ENCODE results near the gene SEMA4G. TPM values are rescaled to one million over a fixed set of nuclear protein-coding genes. Genes with fewer than 3 reads are reported as not detected.
A peak's percentile ranks its signal among the peaks of the same experiment; 100 is the strongest.

Gene SEMA4G
- total RNA-seq, 1 donor = under 0.01 TPM

DNA sequence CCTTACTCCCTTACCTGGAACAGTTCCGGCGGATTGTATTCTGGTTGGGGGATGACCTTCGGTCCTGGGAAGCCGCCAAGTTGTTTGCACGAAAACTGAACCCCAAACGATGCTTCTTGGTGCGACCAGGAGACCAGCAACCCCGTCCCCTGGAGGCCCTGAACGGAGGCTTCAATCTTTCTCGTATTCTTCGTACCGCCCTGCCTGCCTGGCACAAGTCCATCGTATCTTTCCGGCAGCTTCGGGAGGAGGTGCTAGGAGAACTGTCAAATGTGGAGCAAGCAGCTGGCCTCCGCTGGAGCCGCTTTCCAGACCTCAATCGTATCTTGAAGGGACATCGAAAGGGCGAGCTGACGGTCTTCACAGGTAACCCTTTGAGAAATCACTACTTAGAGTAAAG lies 19.8 kb downstream of the SEMA4G start:
- Histone ChIP-seq H3K4me2 (ENCODE audit: insufficient read depth, low read length) (no peak overlapping the region), H4K20me1 (ENCODE audit: insufficient read depth, low read length) (no peaks in the 10 kb centered on the region), H3K27me3 (ENCODE audit: insufficient read depth, low read length) (no peaks in the 10 kb centered on the region), H3K79me2 (ENCODE audit: insufficient read depth, low read length) (peaks cover 54% of the 10 kb centered on the region), H3K27ac (ENCODE audit: low read depth, low read length) (no peak overlapping the region), H3K4me3 (ENCODE audit: insufficient read depth, low read length) (no peak overlapping the region), H3K4me1 (ENCODE audit: insufficient read depth, low read length) (peaks cover 21% of the 10 kb centered on the region), H3K36me3 (ENCODE audit: insufficient read depth, low read length) (peaks cover 42% of the 10 kb centered on the region), H3K9me3 (ENCODE audit: low read depth, low read length) (no peaks in the 10 kb centered on the region), H2AFZ (ENCODE audit: low read length) (no peak overlapping the region)
- no peak for DNase-seq (ENCODE audit: insufficient read length, low spot score, missing footprints)
- TF ChIP-seq, protein P1, sequence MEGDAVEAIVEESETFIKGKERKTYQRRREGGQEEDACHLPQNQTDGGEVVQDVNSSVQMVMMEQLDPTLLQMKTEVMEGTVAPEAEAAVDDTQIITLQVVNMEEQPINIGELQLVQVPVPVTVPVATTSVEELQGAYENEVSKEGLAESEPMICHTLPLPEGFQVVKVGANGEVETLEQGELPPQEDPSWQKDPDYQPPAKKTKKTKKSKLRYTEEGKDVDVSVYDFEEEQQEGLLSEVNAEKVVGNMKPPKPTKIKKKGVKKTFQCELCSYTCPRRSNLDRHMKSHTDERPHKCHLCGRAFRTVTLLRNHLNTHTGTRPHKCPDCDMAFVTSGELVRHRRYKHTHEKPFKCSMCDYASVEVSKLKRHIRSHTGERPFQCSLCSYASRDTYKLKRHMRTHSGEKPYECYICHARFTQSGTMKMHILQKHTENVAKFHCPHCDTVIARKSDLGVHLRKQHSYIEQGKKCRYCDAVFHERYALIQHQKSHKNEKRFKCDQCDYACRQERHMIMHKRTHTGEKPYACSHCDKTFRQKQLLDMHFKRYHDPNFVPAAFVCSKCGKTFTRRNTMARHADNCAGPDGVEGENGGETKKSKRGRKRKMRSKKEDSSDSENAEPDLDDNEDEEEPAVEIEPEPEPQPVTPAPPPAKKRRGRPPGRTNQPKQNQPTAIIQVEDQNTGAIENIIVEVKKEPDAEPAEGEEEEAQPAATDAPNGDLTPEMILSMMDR (IDR thresholded peaks at IDR 0.05; ENCODE audit: extremely low read depth, low read depth, low read length) = no peak

DNA sequence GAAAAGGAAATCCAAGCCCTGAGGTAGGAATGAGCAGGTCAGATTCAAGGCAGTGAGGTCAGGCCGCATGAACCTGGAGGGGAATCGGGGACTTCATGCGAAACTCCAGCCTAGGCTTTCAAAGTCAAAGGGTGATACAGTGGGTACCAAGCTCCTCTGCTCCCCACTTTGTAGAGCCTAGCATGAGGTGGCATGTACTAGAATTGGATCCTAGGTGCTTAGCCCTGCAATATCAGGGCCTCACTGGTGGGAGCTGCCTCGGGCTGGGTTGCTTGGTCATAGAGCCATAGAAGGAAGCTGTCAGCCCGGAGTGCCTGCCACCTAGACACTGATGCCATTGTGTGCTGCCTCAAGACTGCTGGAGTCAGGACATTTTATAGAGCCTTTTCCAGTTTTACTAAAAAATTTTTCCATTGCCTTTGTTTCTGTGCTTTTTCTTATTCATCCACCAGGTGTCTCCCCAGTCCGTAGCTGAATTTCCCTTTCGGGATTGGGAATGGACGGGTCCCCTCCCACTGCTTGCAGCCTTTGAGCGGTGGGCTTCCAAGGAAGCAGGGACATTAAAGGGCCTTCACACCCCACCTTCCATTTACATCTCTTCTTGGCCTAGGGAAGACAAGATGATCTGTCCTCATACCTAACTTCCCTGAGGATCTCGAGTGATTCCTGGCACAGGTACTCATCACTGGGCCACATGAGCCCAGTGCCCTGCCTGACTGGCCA lies 24.8 kb downstream of the SEMA4G start:
- TF ChIP-seq, protein P1 (IDR thresholded peaks at IDR 0.05; ENCODE audit: extremely low read depth, low read depth, low read length) = peak; percentile 84
- Histone ChIP-seq H2AFZ (ENCODE audit: low read length) (no peak overlapping the region), H3K4me3 (ENCODE audit: insufficient read depth, low read length) (no peak overlapping the region), H3K36me3 (ENCODE audit: insufficient read depth, low read length) (peaks cover 36% of the 10 kb centered on the region), H4K20me1 (ENCODE audit: insufficient read depth, low read length) (no peaks in the 10 kb centered on the region), H3K9me3 (ENCODE audit: low read depth, low read length) (no peaks in the 10 kb centered on the region), H3K27ac (ENCODE audit: low read depth, low read length) (no peak overlapping the region), H3K79me2 (ENCODE audit: insufficient read depth, low read length) (peaks cover 21% of the 10 kb centered on the region), H3K4me2 (ENCODE audit: insufficient read depth, low read length) (no peak overlapping the region), H3K4me1 (ENCODE audit: insufficient read depth, low read length) (peaks cover 16% of the 10 kb centered on the region), H3K27me3 (ENCODE audit: insufficient read depth, low read length) (no peaks in the 10 kb centered on the region)
- peak; percentile 95 for DNase-seq (ENCODE audit: insufficient read length, low spot score, missing footprints)

DNA sequence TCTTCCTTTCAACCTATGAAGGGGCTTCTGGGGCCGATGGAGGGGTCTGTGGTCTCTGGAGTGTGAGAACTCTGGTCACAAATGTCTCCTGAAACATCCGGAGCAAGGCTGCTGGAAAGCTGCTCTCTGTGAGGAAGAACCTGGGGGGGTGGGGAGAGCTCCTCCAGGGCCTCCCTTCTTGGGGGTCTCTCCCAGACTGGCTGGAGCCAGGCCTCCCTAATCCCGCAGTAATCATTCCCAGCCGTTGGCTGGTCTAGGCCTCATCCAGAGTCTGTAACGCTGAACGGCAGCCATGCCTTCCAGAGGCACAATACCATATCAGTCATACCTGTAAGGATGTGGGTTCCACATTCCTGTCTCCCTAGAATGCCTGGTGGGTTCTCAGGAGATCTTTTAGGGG lies 25.9 kb downstream of the SEMA4G start:
- H3K79me2 ChIP-seq (ENCODE audit: insufficient read depth, low read length) = peaks cover 15% of the 10 kb centered on the region
- peaks cover 26% of the 10 kb centered on the region for H3K36me3 ChIP-seq (ENCODE audit: insufficient read depth, low read length)
- H3K4me1 ChIP-seq (ENCODE audit: insufficient read depth, low read length) = peaks cover 16% of the 10 kb centered on the region
- no peak overlapping the region for H3K27ac ChIP-seq (ENCODE audit: low read depth, low read length)
- H2AFZ ChIP-seq (ENCODE audit: low read length) = no peak overlapping the region
- no peaks in the 10 kb centered on the region for H3K27me3 ChIP-seq (ENCODE audit: insufficient read depth, low read length)
- no peaks in the 10 kb centered on the region for H3K9me3 ChIP-seq (ENCODE audit: low read depth, low read length)
- no peak overlapping the region for H3K4me3 ChIP-seq (ENCODE audit: insufficient read depth, low read length)
- H4K20me1 ChIP-seq (ENCODE audit: insufficient read depth, low read length) = no peaks in the 10 kb centered on the region
- DNase-seq (ENCODE audit: insufficient read length, low spot score, missing footprints) = peak; percentile 45
- TF ChIP-seq, protein P1 (IDR thresholded peaks at IDR 0.05; ENCODE audit: extremely low read depth, low read depth, low read length) = no peak
- no peak overlapping the region for H3K4me2 ChIP-seq (ENCODE audit: insufficient read depth, low read length)

DNA sequence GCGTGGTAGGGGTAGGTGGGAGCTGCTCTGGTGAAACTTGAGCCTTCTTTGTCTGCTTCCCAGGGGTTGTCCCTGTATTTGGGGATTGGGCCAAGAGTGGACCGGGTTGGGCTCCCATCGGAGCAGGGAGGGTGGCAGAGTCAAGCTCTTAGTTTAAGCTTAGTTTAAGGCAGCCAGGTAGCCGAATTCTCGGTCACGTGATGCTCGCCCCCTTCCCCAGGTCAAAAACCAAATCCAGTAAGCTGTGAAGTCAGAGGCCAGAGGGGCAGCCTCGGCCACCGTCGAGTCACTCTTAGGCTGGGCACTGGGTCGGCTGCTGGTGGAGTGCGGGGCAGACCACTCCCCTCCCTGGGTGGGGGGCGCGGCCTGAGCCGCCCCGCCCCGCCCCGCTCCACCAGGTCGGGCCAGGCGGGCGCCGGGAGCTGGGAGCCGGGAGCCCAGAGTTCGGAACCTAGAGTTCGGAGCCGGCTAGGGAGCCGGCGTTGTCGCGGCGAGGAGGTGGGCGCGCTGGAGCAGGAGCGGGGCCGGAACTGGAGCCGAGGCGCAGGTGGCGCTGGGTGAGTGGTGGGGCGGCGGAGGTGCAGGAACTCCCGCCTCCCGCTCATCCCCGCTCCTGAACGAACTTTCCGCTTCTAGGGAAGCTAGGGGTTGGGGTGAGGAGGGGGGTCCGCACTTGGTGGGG lies 27.5 kb downstream of the SEMA4G start:
- TF ChIP-seq, protein P1 (IDR thresholded peaks at IDR 0.05; ENCODE audit: extremely low read depth, low read depth, low read length) = no peak
- peak; percentile 93 for DNase-seq (ENCODE audit: insufficient read length, low spot score, missing footprints)
- peak overlapping the region; percentile 88 for H3K4me3 ChIP-seq (ENCODE audit: insufficient read depth, low read length)
- peaks cover 4% of the 10 kb centered on the region for H4K20me1 ChIP-seq (ENCODE audit: insufficient read depth, low read length)
- peaks cover 12% of the 10 kb centered on the region for H3K36me3 ChIP-seq (ENCODE audit: insufficient read depth, low read length)
- peaks cover 21% of the 10 kb centered on the region for H3K79me2 ChIP-seq (ENCODE audit: insufficient read depth, low read length)
- H3K27ac ChIP-seq (ENCODE audit: low read depth, low read length) = no peak overlapping the region
- H3K9me3 ChIP-seq (ENCODE audit: low read depth, low read length) = no peaks in the 10 kb centered on the region
- peak overlapping the region; percentile 85 for H2AFZ ChIP-seq (ENCODE audit: low read length)
- peaks cover 31% of the 10 kb centered on the region for H3K4me1 ChIP-seq (ENCODE audit: insufficient read depth, low read length)
- no peaks in the 10 kb centered on the region for H3K27me3 ChIP-seq (ENCODE audit: insufficient read depth, low read length)
- H3K4me2 ChIP-seq (ENCODE audit: insufficient read depth, low read length) = peak overlapping the region; percentile 99
